Measurements from ENCODE around the gene AGPAT1.
"Not testable (repeated sequence)": the region's sequence is repeated elsewhere in the genome, so short reads cannot be mapped to it uniquely, and the experiment has no call there.

AGPAT1 gene

GRCh38 chr6:32196682-32197616 lies 21.1 kb upstream of the AGPAT1 start:
- no peak for TF ChIP-seq TAF1 (IDR thresholded peaks at IDR 0.05; ENCODE audit: borderline replicate concordance, low read depth, low read length)
- no peak for DNase-seq (ENCODE audit: insufficient read length)
- FAIRE-seq = no peak

GRCh38 chr6:32195902-32196681 lies 20.2 kb upstream of the AGPAT1 start:
- peak; percentile 71 for TF ChIP-seq POLR2AphosphoS5 (IDR thresholded peaks at IDR 0.05; ENCODE audit: low read depth, low read length)
- no peak for TF ChIP-seq TAF1 (IDR thresholded peaks at IDR 0.05; ENCODE audit: borderline replicate concordance, low read depth, low read length)
- TF ChIP-seq POLR2A (IDR thresholded peaks at IDR 0.05; ENCODE audit: low read depth, low read length) = peak; percentile 70
- FAIRE-seq = no peak
- DNase-seq (ENCODE audit: insufficient read length) = peak; percentile 65

DNA sequence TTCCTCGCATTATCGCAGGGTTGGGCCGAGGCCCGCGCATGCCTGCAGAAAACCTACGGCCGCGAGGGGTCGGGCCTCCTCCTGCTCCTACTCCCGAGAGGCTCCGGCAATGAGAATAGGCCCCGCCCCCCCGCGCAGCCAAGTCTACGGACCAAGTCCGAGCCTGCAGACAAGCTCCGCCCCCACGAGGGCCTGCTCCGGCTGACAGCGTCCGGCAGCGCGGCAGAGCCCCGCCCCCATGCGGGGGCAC lies 19.7 kb upstream of the AGPAT1 start:
- DNase-seq (ENCODE audit: insufficient read length) (peak; percentile 94), FAIRE-seq (peak; percentile 97)
- no peak for TF ChIP-seq POLR2AphosphoS5 (IDR thresholded peaks at IDR 0.05; ENCODE audit: low read depth, low read length)
- TF ChIP-seq POLR2A (IDR thresholded peaks at IDR 0.05; ENCODE audit: low read depth, low read length) = no peak
- no peak for TF ChIP-seq TAF1 (IDR thresholded peaks at IDR 0.05; ENCODE audit: borderline replicate concordance, low read depth, low read length)

DNA sequence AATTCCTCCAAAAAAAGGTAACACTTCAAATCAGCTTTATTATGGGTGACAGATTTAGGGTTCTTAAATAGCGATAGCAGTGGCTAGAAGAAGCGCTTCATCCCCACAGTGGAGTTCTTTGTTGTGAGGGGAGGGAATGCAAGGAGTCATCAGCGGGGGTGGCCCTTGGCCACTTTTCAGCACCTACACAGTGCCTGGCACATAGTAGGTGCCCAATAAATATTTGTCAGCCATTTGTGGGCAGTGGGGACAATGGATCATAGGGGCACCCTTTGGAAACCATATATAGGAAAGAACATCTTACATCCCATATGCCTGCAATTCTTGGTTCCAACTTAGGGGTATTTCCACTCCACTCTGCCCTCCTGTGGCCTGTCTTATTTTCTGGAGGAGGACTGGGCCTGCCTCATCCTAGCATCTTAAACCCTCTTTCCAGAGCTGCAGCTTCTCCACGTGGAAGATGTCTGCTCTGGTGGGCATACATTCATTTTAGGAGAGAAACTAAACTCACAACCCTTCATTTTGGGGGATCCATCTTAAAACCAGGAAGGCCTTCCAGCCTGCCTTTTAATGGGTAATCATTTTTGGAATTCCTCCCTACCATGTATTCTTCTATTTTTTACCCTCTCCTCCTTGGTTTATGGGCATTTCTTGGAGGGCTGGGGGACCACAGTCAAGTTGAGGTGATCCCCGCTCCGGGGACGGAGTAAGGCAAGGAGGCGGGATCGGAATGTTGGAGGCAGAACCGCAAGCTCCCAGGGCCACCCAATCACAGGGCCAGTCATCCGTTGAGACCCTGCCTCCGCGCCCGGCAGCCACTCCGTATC lies 19.2 kb upstream of the AGPAT1 start:
- no peak for FAIRE-seq
- no peak for TF ChIP-seq POLR2A (IDR thresholded peaks at IDR 0.05; ENCODE audit: low read depth, low read length)
- TF ChIP-seq POLR2AphosphoS5 (IDR thresholded peaks at IDR 0.05; ENCODE audit: low read depth, low read length) = no peak
- no peak for TF ChIP-seq TAF1 (IDR thresholded peaks at IDR 0.05; ENCODE audit: borderline replicate concordance, low read depth, low read length)
- no peak for DNase-seq (ENCODE audit: insufficient read length)

- DNase-seq (ENCODE audit: insufficient read length) = no peak
- no peak for TF ChIP-seq POLR2A (IDR thresholded peaks at IDR 0.05; ENCODE audit: low read depth, low read length)
- no peak for TF ChIP-seq POLR2AphosphoS5 (IDR thresholded peaks at IDR 0.05; ENCODE audit: low read depth, low read length)
- TF ChIP-seq TAF1 (IDR thresholded peaks at IDR 0.05; ENCODE audit: borderline replicate concordance, low read depth, low read length) = no peak
- no peak for FAIRE-seq
These were observed 18.5 kb upstream of the AGPAT1 start for GRCh38 chr6:32194388-32194787.

- FAIRE-seq = not testable (repeated sequence)
These were observed 17.2 kb upstream of the AGPAT1 start for GRCh38 chr6:32193096-32193495.

GRCh38 chr6:32192608-32193039 lies 16.7 kb upstream of the AGPAT1 start, which contains the start of gene GPSM3:
TSS of gene GPSM3 (minus strand) at chr6:32192643. CDS start at chr6:32192513, 130 bp downstream.
- peak; percentile 77 for FAIRE-seq
- TF ChIP-seq POLR2A (IDR thresholded peaks at IDR 0.05; ENCODE audit: low read depth, low read length) (no peak), POLR2AphosphoS5 (IDR thresholded peaks at IDR 0.05; ENCODE audit: low read depth, low read length) (no peak), TAF1 (IDR thresholded peaks at IDR 0.05; ENCODE audit: borderline replicate concordance, low read depth, low read length) (no peak)
- DNase-seq (ENCODE audit: insufficient read length) = no peak

More at GRCh38 chr6:32193096-32193495, 17.2 kb upstream of the AGPAT1 start:
- not testable (repeated sequence) for DNase-seq (ENCODE audit: insufficient read length)

- FAIRE-seq (no peak), DNase-seq (ENCODE audit: insufficient read length) (no peak)
- TF ChIP-seq TAF1 (IDR thresholded peaks at IDR 0.05; ENCODE audit: borderline replicate concordance, low read depth, low read length) (no peak), POLR2AphosphoS5 (IDR thresholded peaks at IDR 0.05; ENCODE audit: low read depth, low read length) (peak; percentile 54; the same call in 1 of the 2 replicates)
These were observed 16.1 kb upstream of the AGPAT1 start for GRCh38 chr6:32191696-32192607.

- DNase-seq (ENCODE audit: insufficient read length) (no peak), FAIRE-seq (peak; percentile 36)
- TF ChIP-seq POLR2A (IDR thresholded peaks at IDR 0.05; ENCODE audit: low read depth, low read length) = no peak
- TF ChIP-seq TAF1 (IDR thresholded peaks at IDR 0.05; ENCODE audit: borderline replicate concordance, low read depth, low read length) = no peak
- no peak for TF ChIP-seq POLR2AphosphoS5 (IDR thresholded peaks at IDR 0.05; ENCODE audit: low read depth, low read length)
These were observed 15.2 kb upstream of the AGPAT1 start for GRCh38 chr6:32190911-32191677.

Measured in GM12892 (cell line).